ENCODE measurements around the gene PXYLP1. TPM values are rescaled to one million over a fixed set of nuclear protein-coding genes. Genes with fewer than 3 reads are reported as not detected.
A peak's percentile ranks its signal among the peaks of the same experiment; 100 is the strongest.
"Not testable (repeated sequence)": the region's sequence is repeated elsewhere in the genome, so short reads cannot be mapped to it uniquely, and the experiment has no call there.

Gene PXYLP1
- total and polyA plus RNA-seq, 8 donors: 11.6 to 35.3 (median 28.3) TPM

GRCh38 chr3:141294301-141294700 is 62.7 kb downstream of the PXYLP1 start:
- peaks cover 0 to 9% of the 10 kb centered on the region in 2 donors for H3K36me3 ChIP-seq
- no peaks in the 10 kb centered on the region for H3K27me3 ChIP-seq
- peak overlapping the region in 1 of 2 donors; percentile 36 for H3K4me3 ChIP-seq
- H3K9me3 ChIP-seq: no peaks in the 10 kb centered on the region
- peaks cover 0 to 16% of the 10 kb centered on the region in 2 donors for H3K4me1 ChIP-seq
- H3K27ac ChIP-seq: peak overlapping the region; percentile 35 to 74
- TF ChIP-seq CTCF (IDR thresholded peaks at IDR 0.05): no peak
- ATAC-seq (peak; percentile 53), DNase-seq (no peak)
- intact Hi-C loops (cut with DNase I): no loop called here

- H3K27ac ChIP-seq: peak overlapping the region; percentile 35 to 74
- H3K36me3 ChIP-seq: peaks cover 0 to 9% of the 10 kb centered on the region in 2 donors
- H3K27me3 ChIP-seq: no peaks in the 10 kb centered on the region
- DNase-seq (peak in 1 of 4 donors; percentile 45), ATAC-seq (peak; percentile 79)
- H3K4me3 ChIP-seq: peak overlapping the region in 1 of 2 donors; percentile 36
- intact Hi-C loops (cut with DNase I): no loop called here
- no peaks in the 10 kb centered on the region for H3K9me3 ChIP-seq
- peaks cover 0 to 16% of the 10 kb centered on the region in 2 donors for H3K4me1 ChIP-seq
- TF ChIP-seq CTCF (IDR thresholded peaks at IDR 0.05): no peak
Measured at GRCh38 chr3:141294848-141295247, 63.2 kb downstream of the PXYLP1 start.

GRCh38 chr3:141300426-141300825 is 68.8 kb downstream of the PXYLP1 start:
- not testable (repeated sequence) for H3K9me3 ChIP-seq, H3K27me3 ChIP-seq, H3K27ac ChIP-seq, ATAC-seq, DNase-seq, H3K36me3 ChIP-seq, H3K4me3 ChIP-seq
- H3K4me1 ChIP-seq: peaks cover 0 to 13% of the 10 kb centered on the region in 2 donors
- intact Hi-C loops (cut with DNase I): loop anchor here in 1 of 2 donors (10.0 kb wide), 1 partner anchor 154 kb away; no protein-coding TSS in a partner anchor

- H3K9me3 ChIP-seq: no peaks in the 10 kb centered on the region
- intact Hi-C loops (cut with DNase I): loop anchor here in 1 of 2 donors (10.0 kb wide), 1 partner anchor 152 kb away; no protein-coding TSS in a partner anchor
- peaks cover 0 to 13% of the 10 kb centered on the region in 2 donors for H3K4me1 ChIP-seq
- no peak for TF ChIP-seq CTCF (IDR thresholded peaks at IDR 0.05)
- H3K36me3 ChIP-seq: no peaks in the 10 kb centered on the region
- H3K4me3 ChIP-seq: no peak overlapping the region
- H3K27ac ChIP-seq: peak overlapping the region in 1 of 2 donors; percentile 68
- DNase-seq (no peak), ATAC-seq (peak; percentile 33)
- no peaks in the 10 kb centered on the region for H3K27me3 ChIP-seq
Measured at GRCh38 chr3:141302364-141303141, 70.9 kb downstream of the PXYLP1 start.

GRCh38 chr3:141303481-141304223 is 72.0 kb downstream of the PXYLP1 start:
- Histone ChIP-seq H3K9me3 (no peaks in the 10 kb centered on the region), H3K4me1 (peaks cover 0 to 19% of the 10 kb centered on the region in 2 donors), H3K27ac (no peak overlapping the region), H3K36me3 (no peaks in the 10 kb centered on the region), H3K4me3 (no peak overlapping the region), H3K27me3 (no peaks in the 10 kb centered on the region)
- peak in 2 of 4 donors; percentile 65 to 81 for DNase-seq
- intact Hi-C loops (cut with DNase I): loop anchor here in 1 of 2 donors (10.0 kb wide), 1 partner anchor 151 kb away; no protein-coding TSS in a partner anchor
- peak; percentile 89 for ATAC-seq
- peak; percentile 80 to 81 for TF ChIP-seq CTCF (IDR thresholded peaks at IDR 0.05)
